GM13977 (cell line): ENCODE measurements around the gene TMUB1.

Source experiments
- DNase-seq: peaks from one replicate; pipeline ENCODE4 v3.0.0; 2012; ENCODE audit warnings: low spot score
- CTCF ChIP-seq: IDR thresholded peaks from 2 replicates; pipeline ENCODE4 v1.5.1; 2012; ENCODE audit warnings: mild to moderate bottlenecking, control low read depth; ENCODE audit not compliant: insufficient read depth; ENCODE audit errors: extremely low read depth, missing control alignments
- in situ Hi-C: fragments of 300-500 bp; cut with MboI; formaldehyde crosslinking; loops from one replicate; pipeline ENCODE4 v1.12.0; 2022; ENCODE audit warnings: low sequenced_read_pairs, low pct_unique_long_range_greater_than_20kb, mixed read lengths, inconsistent platforms; ENCODE audit not compliant: unreplicated experiment

Gene TMUB1

GRCh38 chr7:151125470-151125845, 42.2 kb upstream of the TMUB1 start:
- DNase-seq = no peak
- no peak for TF ChIP-seq CTCF
- in situ Hi-C loops = no loop called here

GRCh38 chr7:151124899-151125399, 41.7 kb upstream of the TMUB1 start:
- no peak for TF ChIP-seq CTCF
- in situ Hi-C loops = no loop called here
- no peak for DNase-seq

- no peak for DNase-seq
- no peak for TF ChIP-seq CTCF
- in situ Hi-C loops = no loop called here
Measured at GRCh38 chr7:151124481-151124880, 41.2 kb upstream of the TMUB1 start.

- TF ChIP-seq CTCF = peak; percentile 100
- in situ Hi-C loops = no loop called here
- peak; percentile 99 for DNase-seq
Measured at GRCh38 chr7:151123822-151124464, 40.6 kb upstream of the TMUB1 start.

GRCh38 chr7:151123158-151123821, 40.0 kb upstream of the TMUB1 start:
- TF ChIP-seq CTCF = no peak
- in situ Hi-C loops = no loop called here
- no peak for DNase-seq

- DNase-seq = no peak
- TF ChIP-seq CTCF = no peak
- in situ Hi-C loops = no loop called here
Measured at GRCh38 chr7:151122796-151123157, 39.5 kb upstream of the TMUB1 start.

- no peak for DNase-seq
- in situ Hi-C loops = no loop called here
- no peak for TF ChIP-seq CTCF
Measured at GRCh38 chr7:151122276-151122675, 39.0 kb upstream of the TMUB1 start.
